GM19035 (cell line): ENCODE measurements around the gene DNAH2.
A peak's percentile ranks its signal among the peaks of the same experiment; 100 is the strongest.

Experiments used
- ATAC-seq: cut with Tn5 transposase; IDR thresholded peaks from one replicate; pipeline ENCODE4 v1.9.1; 2021; ENCODE audit not compliant: unreplicated experiment

DNAH2 gene

GRCh38 chr17:7838090-7839075, 120.8 kb downstream of the DNAH2 start:
- ATAC-seq = no peak

GRCh38 chr17:7839190-7839875, 121.8 kb downstream of the DNAH2 start:
- no peak for ATAC-seq

- ATAC-seq = no peak
Observed at GRCh38 chr17:7839876-7840261, 122.3 kb downstream of the DNAH2 start.

- no peak for ATAC-seq
Observed at GRCh38 chr17:7840441-7840840, 122.9 kb downstream of the DNAH2 start.

GRCh38 chr17:7840875-7841274, 123.3 kb downstream of the DNAH2 start:
- no peak for ATAC-seq

- peak; percentile 3 for ATAC-seq
Observed at GRCh38 chr17:7841396-7841914, 123.9 kb downstream of the DNAH2 start.

GRCh38 chr17:7841915-7842379, 124.4 kb downstream of the DNAH2 start:
- ATAC-seq = peak; percentile 21

GRCh38 chr17:7842380-7843256, 125.1 kb downstream of the DNAH2 start:
- peak; percentile 23 for ATAC-seq

- no peak for ATAC-seq
Observed at GRCh38 chr17:7843257-7843535, 125.7 kb downstream of the DNAH2 start.

GRCh38 chr17:7843536-7844291, 126.2 kb downstream of the DNAH2 start:
- peak; percentile 31 for ATAC-seq

- ATAC-seq = peak; percentile 51
Observed at GRCh38 chr17:7844292-7845154, 127.0 kb downstream of the DNAH2 start.

GRCh38 chr17:7845359-7846062, 128.0 kb downstream of the DNAH2 start:
- no peak for ATAC-seq

- no peak for ATAC-seq
Observed at GRCh38 chr17:7846063-7846735, 128.7 kb downstream of the DNAH2 start.

- no peak for ATAC-seq
Observed at GRCh38 chr17:7846765-7847661, 129.5 kb downstream of the DNAH2 start.

- no peak for ATAC-seq
Observed at GRCh38 chr17:7848131-7848579, 130.6 kb downstream of the DNAH2 start.

- ATAC-seq = no peak
Observed at GRCh38 chr17:7848739-7849129, 131.2 kb downstream of the DNAH2 start.

- ATAC-seq = no peak
Observed at GRCh38 chr17:7849130-7849750, 131.7 kb downstream of the DNAH2 start.
